Measurements from ENCODE around the gene GALNT1. TPM values are rescaled to one million over a fixed set of nuclear protein-coding genes. Genes with fewer than 3 reads are reported as not detected.

Gene GALNT1
- total RNA-seq, 1 experiment from 2014 or later: 77.9 TPM

DNA sequence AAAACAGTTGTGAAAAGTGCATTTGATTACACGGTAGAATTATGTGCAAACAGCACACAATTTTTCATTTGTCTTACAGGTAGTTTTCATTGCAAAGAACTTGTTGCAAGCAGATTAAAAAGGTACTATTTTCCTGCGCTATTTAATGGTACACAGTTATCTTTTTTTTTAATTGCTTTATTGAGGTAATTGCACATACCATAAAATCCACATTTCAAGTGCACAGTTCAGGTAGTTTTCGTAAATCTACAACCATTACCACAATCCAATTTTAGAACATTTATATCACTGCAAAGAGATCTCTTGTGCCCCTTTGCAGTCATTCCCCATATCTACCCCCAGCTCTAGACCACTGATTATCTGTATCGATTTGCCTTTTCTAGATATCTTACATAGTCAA lies 2.6 kb upstream of the GALNT1 start:
- Histone ChIP-seq H3K23me2 (ENCODE audit: insufficient read length, low read depth, low read length, poor library complexity, severe bottlenecking) (peaks cover 9% of the 10 kb centered on the region), H2BK12ac (ENCODE audit: insufficient read length, low read depth, low read length) (no peak overlapping the region), H4K20me1 (ENCODE audit: control insufficient read depth, insufficient read depth, insufficient read length) (no peaks in the 10 kb centered on the region), H3T11ph (ENCODE audit: low read length) (no peak overlapping the region), H4K5ac (ENCODE audit: insufficient read length, low read depth, low read length) (no peak overlapping the region), H2BK120ac (ENCODE audit: low read depth, low read length, poor library complexity, severe bottlenecking) (no peak overlapping the region), H3K4me2 (ENCODE audit: insufficient read depth, insufficient read length, low read length) (no peak overlapping the region), H2BK5ac (ENCODE audit: insufficient read length, low read length) (no peak overlapping the region), H3K4me1 (ENCODE audit: insufficient read depth, low read length) (no peaks in the 10 kb centered on the region; the same call in none of the 2 replicates), H2BK20ac (ENCODE audit: low read depth, low read length, poor library complexity, severe bottlenecking) (no peak overlapping the region), H3K27ac (ENCODE audit: insufficient read length, low read depth, low read length) (no peak overlapping the region), H2AFZ (ENCODE audit: low read length) (no peak overlapping the region), H3K23ac (ENCODE audit: insufficient read length, low read depth, low read length) (no peak overlapping the region), H4K8ac (replicated peaks; ENCODE audit: insufficient read length, low read depth, low read length) (no peak overlapping the region), H4K91ac (ENCODE audit: insufficient read length, low read depth, low read length) (no peak overlapping the region), H2AK5ac (ENCODE audit: insufficient read length, low read length) (no peak overlapping the region), H3K9ac (ENCODE audit: extremely low read depth, insufficient read length, low read length) (no peak overlapping the region), H3K14ac (ENCODE audit: insufficient read depth, low read length) (no peak overlapping the region), H3K56ac (ENCODE audit: insufficient read length, low read depth, low read length) (no peak overlapping the region), H2BK15ac (ENCODE audit: low read depth, low read length) (no peak overlapping the region), H3K27me3 (ENCODE audit: insufficient read depth, low read length) (no peaks in the 10 kb centered on the region), H3K79me2 (ENCODE audit: insufficient read depth, low read length) (peaks cover 9% of the 10 kb centered on the region; the same call in 1 of the 2 replicates), H3K9me3 (ENCODE audit: control insufficient read depth, low read depth, low read length) (peaks cover 4% of the 10 kb centered on the region), H3K4ac (ENCODE audit: low read depth, low read length) (no peak overlapping the region), H3K79me1 (ENCODE audit: insufficient read depth, low read depth, low read length, poor library complexity, severe bottlenecking) (no peaks in the 10 kb centered on the region), H3K18ac (ENCODE audit: insufficient read length, low read depth, low read length) (no peak overlapping the region)
- Mint-ChIP-seq H3K36me3 (ENCODE audit: insufficient read depth in 1 of 3, low read depth in 3 of 3) (peaks cover 6 to 20% (median 7%) of the 10 kb centered on the region in 3 experiments), H3K27me3 (ENCODE audit: low read depth) (peaks cover 28% of the 10 kb centered on the region), H3K4me1 (peaks cover 11 to 13% of the 10 kb centered on the region in 2 experiments), H3K9me3 (peaks cover 19 to 20% of the 10 kb centered on the region in 2 experiments), H3K4me3 (no peak overlapping the region), H3K27ac (no peak overlapping the region)
- DNase-seq: no peak
- TF ChIP-seq, protein P1, sequence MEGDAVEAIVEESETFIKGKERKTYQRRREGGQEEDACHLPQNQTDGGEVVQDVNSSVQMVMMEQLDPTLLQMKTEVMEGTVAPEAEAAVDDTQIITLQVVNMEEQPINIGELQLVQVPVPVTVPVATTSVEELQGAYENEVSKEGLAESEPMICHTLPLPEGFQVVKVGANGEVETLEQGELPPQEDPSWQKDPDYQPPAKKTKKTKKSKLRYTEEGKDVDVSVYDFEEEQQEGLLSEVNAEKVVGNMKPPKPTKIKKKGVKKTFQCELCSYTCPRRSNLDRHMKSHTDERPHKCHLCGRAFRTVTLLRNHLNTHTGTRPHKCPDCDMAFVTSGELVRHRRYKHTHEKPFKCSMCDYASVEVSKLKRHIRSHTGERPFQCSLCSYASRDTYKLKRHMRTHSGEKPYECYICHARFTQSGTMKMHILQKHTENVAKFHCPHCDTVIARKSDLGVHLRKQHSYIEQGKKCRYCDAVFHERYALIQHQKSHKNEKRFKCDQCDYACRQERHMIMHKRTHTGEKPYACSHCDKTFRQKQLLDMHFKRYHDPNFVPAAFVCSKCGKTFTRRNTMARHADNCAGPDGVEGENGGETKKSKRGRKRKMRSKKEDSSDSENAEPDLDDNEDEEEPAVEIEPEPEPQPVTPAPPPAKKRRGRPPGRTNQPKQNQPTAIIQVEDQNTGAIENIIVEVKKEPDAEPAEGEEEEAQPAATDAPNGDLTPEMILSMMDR (conservative IDR thresholded peaks at IDR 0.05): no peak
- no CpG with 5 or more reads among the region's 4 CpGs for WGBS (ENCODE audit: extremely low coverage, insufficient read length, low lambda C conversion rate)
